Glomerular visceral epithelial cell (primary cell): ENCODE data around the gene LEMD2.

Source experiments
- DNase-seq: peaks from one replicate; pipeline ENCODE4 v3.0.0-alpha.2; 2016; ENCODE audit errors: extremely low spot score

Gene LEMD2

GRCh38 chr6:33819021-33819420 is 30.1 kb upstream of the LEMD2 start:
- DNase-seq: no peak

- no peak for DNase-seq
These were observed 29.4 kb upstream of the LEMD2 start for GRCh38 chr6:33818293-33818692.

GRCh38 chr6:33817489-33817888 is 28.6 kb upstream of the LEMD2 start:
- no peak for DNase-seq

GRCh38 chr6:33816911-33817310 is 28.0 kb upstream of the LEMD2 start:
- DNase-seq: no peak

GRCh38 chr6:33815854-33816253 is 26.9 kb upstream of the LEMD2 start:
- no peak for DNase-seq

GRCh38 chr6:33813990-33814985 is 25.4 kb upstream of the LEMD2 start:
- DNase-seq: no peak

- no peak for DNase-seq
These were observed 24.4 kb upstream of the LEMD2 start for GRCh38 chr6:33813246-33813904.

GRCh38 chr6:33812669-33813068 is 23.7 kb upstream of the LEMD2 start:
- peak; percentile 55 for DNase-seq

GRCh38 chr6:33809594-33809993 is 20.7 kb upstream of the LEMD2 start:
- DNase-seq: no peak

GRCh38 chr6:33808641-33809180 is 19.8 kb upstream of the LEMD2 start:
- DNase-seq: no peak

GRCh38 chr6:33807606-33808005 is 18.7 kb upstream of the LEMD2 start:
- DNase-seq: no peak

- DNase-seq: no peak
These were observed 17.9 kb upstream of the LEMD2 start for GRCh38 chr6:33806841-33807240.

GRCh38 chr6:33803571-33804053 is 14.7 kb upstream of the LEMD2 start, which contains the start of gene MLN:
Gene MLN (minus strand): TSS chr6:33804003. CDS start chr6:33801163, 2,840 bp downstream.
- DNase-seq: no peak

GRCh38 chr6:33802186-33802958 is 13.4 kb upstream of the LEMD2 start:
- DNase-seq: no peak

- DNase-seq: no peak
These were observed 12.7 kb upstream of the LEMD2 start for GRCh38 chr6:33801611-33802010.

GRCh38 chr6:33800248-33800969 is 11.5 kb upstream of the LEMD2 start:
- DNase-seq: no peak

- no peak for DNase-seq
These were observed 10.7 kb upstream of the LEMD2 start for GRCh38 chr6:33799454-33800113.

- DNase-seq: no peak
These were observed 9.5 kb upstream of the LEMD2 start for GRCh38 chr6:33798343-33798848.

GRCh38 chr6:33797626-33798342 is 8.9 kb upstream of the LEMD2 start:
- DNase-seq: no peak
